ENCODE results near the gene SLC22A2. TPM values are rescaled to one million over a fixed set of nuclear protein-coding genes. Genes with fewer than 3 reads are reported as not detected.
A peak's percentile ranks its signal among the peaks of the same experiment; 100 is the strongest.

Gene SLC22A2
- total RNA-seq, 1 experiment from 2014 or later, result not detected

DNA sequence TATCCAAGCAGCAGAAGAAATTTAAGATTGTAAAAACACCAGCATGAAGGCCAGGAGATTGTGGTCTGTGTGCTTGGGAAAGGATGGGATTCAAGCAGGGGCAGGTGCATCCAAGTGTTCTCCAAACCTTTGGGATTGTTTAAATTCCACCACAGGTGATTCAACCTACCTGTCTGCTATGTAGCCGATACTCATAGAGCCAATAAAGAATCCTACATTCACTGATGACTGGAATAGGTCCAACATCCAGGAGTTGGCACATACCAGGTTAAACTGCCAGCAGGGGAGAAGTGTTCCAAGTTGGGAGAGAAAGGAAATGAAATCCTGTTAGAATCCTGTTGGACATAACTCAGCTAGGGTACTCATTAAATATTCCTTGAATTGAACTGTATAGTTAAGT is 2.2 kb downstream of the SLC22A2 start:
- Histone ChIP-seq H3K4me1 (peaks cover 40% of the 10 kb centered on the region), H3K9me3 (no peaks in the 10 kb centered on the region), H3K27me3 (replicated peaks; ENCODE audit: control insufficient read depth, insufficient read depth, low read length) (no peaks in the 10 kb centered on the region), H3K4me3 (ENCODE audit: low read depth, low read length) (no peak overlapping the region), H3K36me3 (ENCODE audit: control insufficient read depth, insufficient read depth, low read length) (no peaks in the 10 kb centered on the region)
- intact Hi-C loops (cut with micrococcal nuclease; ENCODE audit: unreplicated experiment), result no loop called here
- H3K4me3 Mint-ChIP-seq (ENCODE audit: unreplicated experiment), result no peak overlapping the region
- H3K27ac Mint-ChIP-seq (ENCODE audit: unreplicated experiment), result no peak overlapping the region
- CTCF ChIA-PET, result no interaction called here
- H3K9me3 Mint-ChIP-seq (ENCODE audit: unreplicated experiment), result no peaks in the 10 kb centered on the region
- no peaks in the 10 kb centered on the region for H3K36me3 Mint-ChIP-seq (ENCODE audit: insufficient read depth, unreplicated experiment)
- no TSS peak for BruUV-seq (replicated peaks)
- POLR2A ChIA-PET, result no interaction called here
- no peak for DNase-seq
- TF ChIP-seq, protein P1, sequence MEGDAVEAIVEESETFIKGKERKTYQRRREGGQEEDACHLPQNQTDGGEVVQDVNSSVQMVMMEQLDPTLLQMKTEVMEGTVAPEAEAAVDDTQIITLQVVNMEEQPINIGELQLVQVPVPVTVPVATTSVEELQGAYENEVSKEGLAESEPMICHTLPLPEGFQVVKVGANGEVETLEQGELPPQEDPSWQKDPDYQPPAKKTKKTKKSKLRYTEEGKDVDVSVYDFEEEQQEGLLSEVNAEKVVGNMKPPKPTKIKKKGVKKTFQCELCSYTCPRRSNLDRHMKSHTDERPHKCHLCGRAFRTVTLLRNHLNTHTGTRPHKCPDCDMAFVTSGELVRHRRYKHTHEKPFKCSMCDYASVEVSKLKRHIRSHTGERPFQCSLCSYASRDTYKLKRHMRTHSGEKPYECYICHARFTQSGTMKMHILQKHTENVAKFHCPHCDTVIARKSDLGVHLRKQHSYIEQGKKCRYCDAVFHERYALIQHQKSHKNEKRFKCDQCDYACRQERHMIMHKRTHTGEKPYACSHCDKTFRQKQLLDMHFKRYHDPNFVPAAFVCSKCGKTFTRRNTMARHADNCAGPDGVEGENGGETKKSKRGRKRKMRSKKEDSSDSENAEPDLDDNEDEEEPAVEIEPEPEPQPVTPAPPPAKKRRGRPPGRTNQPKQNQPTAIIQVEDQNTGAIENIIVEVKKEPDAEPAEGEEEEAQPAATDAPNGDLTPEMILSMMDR (IDR thresholded peaks at IDR 0.05; ENCODE audit: insufficient read depth in 1 of 2, low read depth in 1 of 2, low read length in 1 of 2, severe bottlenecking in 1 of 2, unreplicated experiment in 1 of 2), result no peak
- H3K4me1 Mint-ChIP-seq (ENCODE audit: low read depth, unreplicated experiment), result peaks cover 33% of the 10 kb centered on the region
- H3K27me3 Mint-ChIP-seq (ENCODE audit: insufficient read depth, unreplicated experiment), result no peaks in the 10 kb centered on the region

DNA sequence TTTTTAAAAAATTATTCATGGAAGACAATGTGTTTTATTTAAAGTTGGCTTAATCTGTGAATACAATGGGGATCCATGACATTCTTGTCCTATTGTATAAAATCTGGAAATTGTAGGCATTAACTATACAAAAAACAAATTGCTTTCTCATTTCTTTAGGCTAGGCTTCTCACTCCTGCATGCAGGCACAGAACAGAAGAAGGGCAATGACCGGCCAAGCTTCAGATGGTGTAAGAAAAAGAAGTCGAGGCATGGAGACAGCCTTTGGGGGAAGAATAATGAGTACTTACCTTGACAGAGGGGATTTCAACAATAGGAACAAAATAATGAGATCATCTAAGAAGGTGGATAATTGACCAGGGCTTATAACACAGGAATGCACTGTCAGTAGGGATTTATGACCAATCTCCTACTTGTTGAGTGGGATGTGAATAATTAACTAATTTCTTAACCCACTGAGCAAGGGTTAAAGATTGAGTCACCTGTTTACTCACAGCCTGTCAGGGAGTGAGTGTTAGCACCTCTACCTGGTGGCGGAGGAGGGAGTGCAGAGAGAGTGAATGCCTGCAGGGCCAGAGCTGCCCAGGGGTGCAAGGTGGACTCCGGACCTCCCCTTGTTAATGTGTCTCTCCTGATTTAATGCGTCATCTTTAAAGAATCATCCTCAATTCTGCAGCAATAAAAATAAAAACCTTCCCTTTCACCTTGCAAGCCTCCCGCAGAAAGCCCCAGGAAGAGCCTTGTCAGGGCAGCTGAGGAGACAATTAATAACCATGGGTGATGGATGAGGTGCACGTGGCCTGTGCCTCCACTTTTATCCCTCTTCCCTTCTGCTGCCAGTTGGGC is 3.9 kb downstream of the SLC22A2 start:
- H3K4me1 Mint-ChIP-seq (ENCODE audit: low read depth, unreplicated experiment), result peaks cover 17% of the 10 kb centered on the region
- peak overlapping the region; percentile 32 for H3K27ac Mint-ChIP-seq (ENCODE audit: unreplicated experiment)
- H3K27me3 ChIP-seq (replicated peaks; ENCODE audit: control insufficient read depth, insufficient read depth, low read length), result no peaks in the 10 kb centered on the region
- TF ChIP-seq, protein P1 (IDR thresholded peaks at IDR 0.05; ENCODE audit: insufficient read depth in 1 of 2, low read depth in 1 of 2, low read length in 1 of 2, severe bottlenecking in 1 of 2, unreplicated experiment in 1 of 2), result peak; percentile 22 to 54
- H3K9me3 Mint-ChIP-seq (ENCODE audit: unreplicated experiment), result no peaks in the 10 kb centered on the region
- H3K36me3 Mint-ChIP-seq (ENCODE audit: insufficient read depth, unreplicated experiment), result no peaks in the 10 kb centered on the region
- ChIA-PET POLR2A (no interaction called here), CTCF (interaction anchor here (1.1 kb wide), 1 partner anchor 33 kb away, joined by 4 read pairs; no protein-coding TSS in a partner anchor)
- peak overlapping the region; percentile 52 for H3K4me3 Mint-ChIP-seq (ENCODE audit: unreplicated experiment)
- peak overlapping the region; percentile 13; the same call in 1 of the 2 replicates for H3K4me3 ChIP-seq (ENCODE audit: low read depth, low read length)
- intact Hi-C loops (cut with micrococcal nuclease; ENCODE audit: unreplicated experiment), result loop anchor here (1.0 to 2.0 kb wide), 4 partner anchors 16 to 140 kb away; no protein-coding TSS in a partner anchor
- no peaks in the 10 kb centered on the region for H3K27me3 Mint-ChIP-seq (ENCODE audit: insufficient read depth, unreplicated experiment)
- DNase-seq, result peak; percentile 81 to 90
- H3K4me1 ChIP-seq, result peaks cover 25% of the 10 kb centered on the region
- no TSS peak for BruUV-seq (replicated peaks)
- no peaks in the 10 kb centered on the region for H3K36me3 ChIP-seq (ENCODE audit: control insufficient read depth, insufficient read depth, low read length)
- H3K9me3 ChIP-seq, result no peaks in the 10 kb centered on the region

DNA sequence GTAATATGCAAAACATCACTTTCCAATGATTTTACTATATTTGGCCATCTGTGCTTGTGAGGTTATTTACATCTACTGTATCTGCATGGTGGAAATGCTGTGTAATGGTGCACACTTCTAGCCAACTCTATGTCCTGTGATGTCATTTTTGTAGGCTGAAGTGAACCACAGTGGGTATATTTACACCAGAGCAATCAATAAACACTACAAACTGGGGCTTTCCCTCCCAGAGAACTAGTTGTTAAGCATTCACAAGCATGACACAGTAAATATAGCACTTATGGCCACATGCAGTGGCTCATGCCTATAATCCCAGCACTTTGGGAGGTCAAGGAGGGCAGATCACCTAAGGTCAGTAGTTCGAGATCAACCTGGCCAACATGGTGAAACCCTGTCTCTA is 4.9 kb downstream of the SLC22A2 start:
- no peak overlapping the region for H3K27ac Mint-ChIP-seq (ENCODE audit: unreplicated experiment)
- peaks cover 20% of the 10 kb centered on the region for H3K4me1 ChIP-seq
- no peaks in the 10 kb centered on the region for H3K9me3 ChIP-seq
- no peak overlapping the region for H3K4me3 Mint-ChIP-seq (ENCODE audit: unreplicated experiment)
- H3K27me3 Mint-ChIP-seq (ENCODE audit: insufficient read depth, unreplicated experiment), result no peaks in the 10 kb centered on the region
- H3K36me3 ChIP-seq (ENCODE audit: control insufficient read depth, insufficient read depth, low read length), result no peaks in the 10 kb centered on the region
- H3K4me3 ChIP-seq (ENCODE audit: low read depth, low read length), result no peak overlapping the region
- H3K4me1 Mint-ChIP-seq (ENCODE audit: low read depth, unreplicated experiment), result peaks cover 11% of the 10 kb centered on the region
- TF ChIP-seq, protein P1 (IDR thresholded peaks at IDR 0.05; ENCODE audit: insufficient read depth in 1 of 2, low read depth in 1 of 2, low read length in 1 of 2, severe bottlenecking in 1 of 2, unreplicated experiment in 1 of 2), result no peak
- no peaks in the 10 kb centered on the region for H3K36me3 Mint-ChIP-seq (ENCODE audit: insufficient read depth, unreplicated experiment)
- no peak for DNase-seq
- CTCF ChIA-PET, result interaction anchor here (0.6 kb wide), 1 partner anchor 273 kb away, joined by 4 read pairs; no protein-coding TSS in a partner anchor
- intact Hi-C loops (cut with micrococcal nuclease; ENCODE audit: unreplicated experiment), result loop anchor here (1.0 to 2.0 kb wide), 4 partner anchors 15 to 141 kb away; no protein-coding TSS in a partner anchor
- H3K9me3 Mint-ChIP-seq (ENCODE audit: unreplicated experiment), result no peaks in the 10 kb centered on the region
- no peaks in the 10 kb centered on the region for H3K27me3 ChIP-seq (replicated peaks; ENCODE audit: control insufficient read depth, insufficient read depth, low read length)
- POLR2A ChIA-PET, result no interaction called here
- BruUV-seq (replicated peaks), result no TSS peak

Data from Caco-2 (cell line).